Measurements from ENCODE around the gene MTHFSD. TPM values are rescaled to one million over a fixed set of nuclear protein-coding genes. Genes with fewer than 3 reads are reported as not detected.

MTHFSD gene
- polyA plus RNA-seq, 1 donor (not counting 4 experiments of a cell fraction or from before 2014, with no cell fraction given): 14.7 TPM

DNA sequence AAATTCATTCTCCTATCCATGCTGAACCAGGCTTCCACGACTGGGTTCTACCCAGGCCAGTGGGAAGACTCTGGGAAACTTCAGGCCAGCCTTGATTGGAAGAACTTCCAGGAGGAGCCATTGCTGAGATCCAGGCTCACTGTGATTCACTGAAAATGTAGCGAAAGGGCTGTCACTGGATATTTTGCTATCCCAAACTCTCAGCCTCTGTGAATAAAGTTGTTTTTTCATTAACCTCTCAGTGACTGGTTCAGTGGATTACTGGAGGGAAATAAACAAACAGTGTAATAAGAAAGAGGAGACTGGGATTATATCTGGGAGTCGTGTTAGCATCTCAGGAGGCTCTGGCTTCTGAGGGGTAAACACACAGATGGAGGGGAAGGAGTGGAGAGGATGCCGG, 26.4 kb upstream of the MTHFSD start:
- Histone ChIP-seq H3K9me1 (ENCODE audit: control insufficient read depth, extremely low read depth, insufficient read depth, low read length) (no peaks in the 10 kb centered on the region), H3K27ac (ENCODE audit: control insufficient read depth, insufficient read depth, low read length) (no peak overlapping the region), H3K4me1 (ENCODE audit: control insufficient read depth, extremely low read depth, insufficient read depth, low read length) (peaks cover 9% of the 10 kb centered on the region), H3K36me3 (ENCODE audit: control insufficient read depth in 2 of 2, extremely low read depth in 1 of 2, insufficient read depth in 2 of 2, low read length in 2 of 2) (no peaks in the 10 kb centered on the region), H3K79me2 (ENCODE audit: control insufficient read depth, insufficient read depth, low read length) (no peaks in the 10 kb centered on the region), H2AFZ (ENCODE audit: control insufficient read depth, low read length) (no peak overlapping the region), H4K20me1 (ENCODE audit: control insufficient read depth, extremely low read depth, insufficient read depth, low read length) (no peaks in the 10 kb centered on the region), H3K4me2 (ENCODE audit: control insufficient read depth, extremely low read depth, insufficient read depth, low read depth, low read length) (no peak overlapping the region), H3K27me3 (ENCODE audit: control insufficient read depth, extremely low read depth, insufficient read depth, low read length) (peaks cover 16% of the 10 kb centered on the region), H3K9me3 (ENCODE audit: control insufficient read depth, low read depth, low read length) (no peaks in the 10 kb centered on the region), H3K9ac (ENCODE audit: control insufficient read depth, extremely low read depth, insufficient read depth, low read length) (no peak overlapping the region), H3K4me3 (ENCODE audit: control insufficient read depth in 2 of 3, extremely low read depth in 1 of 3, insufficient read depth in 2 of 3, low read depth in 1 of 3, low read length in 3 of 3) (no peak overlapping the region)
- dilution Hi-C loops (cut with MboI; ENCODE audit: extremely low pct_ligation_motif_present, low sequenced_read_pairs): no loop called here
- no peak for DNase-seq (ENCODE audit: low read depth, low spot score)
- no peak for FAIRE-seq
- TF ChIP-seq CTCF (optimal IDR thresholded peaks at IDR 0.05 in 1 of 3, IDR thresholded peaks at IDR 0.05 in 1 of 3, conservative IDR thresholded peaks at IDR 0.05 in 1 of 3; ENCODE audit: extremely low read depth in 1 of 3, insufficient read depth in 2 of 3, low read length in 3 of 3): no peak
- TF ChIP-seq EZH2 (IDR thresholded peaks at IDR 0.05; ENCODE audit: low read length): no peak

- H3K36me3 ChIP-seq (ENCODE audit: control insufficient read depth in 2 of 2, extremely low read depth in 1 of 2, insufficient read depth in 2 of 2, low read length in 2 of 2): no peaks in the 10 kb centered on the region
- no peaks in the 10 kb centered on the region for H3K79me2 ChIP-seq (ENCODE audit: control insufficient read depth, insufficient read depth, low read length)
- no peaks in the 10 kb centered on the region for H3K9me1 ChIP-seq (ENCODE audit: control insufficient read depth, extremely low read depth, insufficient read depth, low read length)
- no peak for TF ChIP-seq CTCF (optimal IDR thresholded peaks at IDR 0.05 in 1 of 3, IDR thresholded peaks at IDR 0.05 in 1 of 3, conservative IDR thresholded peaks at IDR 0.05 in 1 of 3; ENCODE audit: extremely low read depth in 1 of 3, insufficient read depth in 2 of 3, low read length in 3 of 3)
- dilution Hi-C loops (cut with MboI; ENCODE audit: extremely low pct_ligation_motif_present, low sequenced_read_pairs): no loop called here
- H3K27ac ChIP-seq (ENCODE audit: control insufficient read depth, insufficient read depth, low read length): no peak overlapping the region
- H2AFZ ChIP-seq (ENCODE audit: control insufficient read depth, low read length): no peak overlapping the region
- H3K4me2 ChIP-seq (ENCODE audit: control insufficient read depth, extremely low read depth, insufficient read depth, low read depth, low read length): no peak overlapping the region
- H3K9ac ChIP-seq (ENCODE audit: control insufficient read depth, extremely low read depth, insufficient read depth, low read length): no peak overlapping the region
- no peaks in the 10 kb centered on the region for H4K20me1 ChIP-seq (ENCODE audit: control insufficient read depth, extremely low read depth, insufficient read depth, low read length)
- no peaks in the 10 kb centered on the region for H3K9me3 ChIP-seq (ENCODE audit: control insufficient read depth, low read depth, low read length)
- FAIRE-seq: no peak
- DNase-seq (ENCODE audit: low read depth, low spot score): no peak
- H3K4me1 ChIP-seq (ENCODE audit: control insufficient read depth, extremely low read depth, insufficient read depth, low read length): peaks cover 12% of the 10 kb centered on the region
- no peak overlapping the region for H3K4me3 ChIP-seq (ENCODE audit: control insufficient read depth in 2 of 3, extremely low read depth in 1 of 3, insufficient read depth in 2 of 3, low read depth in 1 of 3, low read length in 3 of 3)
- peaks cover 16% of the 10 kb centered on the region for H3K27me3 ChIP-seq (ENCODE audit: control insufficient read depth, extremely low read depth, insufficient read depth, low read length)
Observed at GRCh38 chr16:86580791-86581170, 25.7 kb upstream of the MTHFSD start.
